Ectodermal cell (in vitro differentiated cells): ENCODE results near the gene GMCL1.
A peak's percentile ranks its signal among the peaks of the same experiment; 100 is the strongest.

Experiments
- H3K27ac ChIP-seq: 2 replicates; pipeline ENCODE4 v1.7.0; 2013; ENCODE audit warnings: mild to moderate bottlenecking, low read depth, low read length; ENCODE audit not compliant: insufficient read depth, poor library complexity, severe bottlenecking
- H3K27me3 ChIP-seq: 2 replicates; pipeline ENCODE4 v1.7.0; 2013; ENCODE audit warnings: mild to moderate bottlenecking, low read length; ENCODE audit not compliant: insufficient read depth, control insufficient read depth, poor library complexity, severe bottlenecking
- H3K36me3 ChIP-seq: one replicate; pipeline ENCODE4 v1.7.0; 2013; ENCODE audit warnings: low read length; ENCODE audit not compliant: control insufficient read depth, insufficient read depth
- H3K4me1 ChIP-seq: one replicate; pipeline ENCODE4 v1.7.0; 2013; ENCODE audit warnings: low read length; ENCODE audit not compliant: control insufficient read depth, insufficient read depth
- H3K4me3 ChIP-seq: 2 replicates; pipeline ENCODE4 v1.7.0; 2013; ENCODE audit warnings: low read depth, low read length, control low read depth; ENCODE audit not compliant: insufficient read depth
- H3K9me3 ChIP-seq: 2 replicates; pipeline ENCODE4 v1.7.0; 2013; ENCODE audit warnings: mild to moderate bottlenecking, low read length, moderate library complexity; ENCODE audit not compliant: control insufficient read depth
- WGBS, 2 experiments: methylation state at CpG; one replicate each; pipeline ENCODE4 v1.1.7; 2013; ENCODE audit warnings: missing lambda C conversion rate in 2 of 2; 5-methylcytosine and 5-hydroxymethylcytosine counted together

The GMCL1 gene

GRCh38 chr2:69902213-69902922, 72.9 kb downstream of the GMCL1 start:
- Histone ChIP-seq H3K27me3 (no peaks in the 10 kb centered on the region), H3K36me3 (peaks cover 12% of the 10 kb centered on the region), H3K27ac (no peak overlapping the region), H3K4me3 (no peak overlapping the region), H3K4me1 (no peaks in the 10 kb centered on the region), H3K9me3 (no peaks in the 10 kb centered on the region)
- 91 to 95% methylated on average over 8 of the region's 8 CpGs for WGBS, 2 experiments

GRCh38 chr2:69907216-69907615, 77.8 kb downstream of the GMCL1 start:
- Histone ChIP-seq H3K27me3 (no peaks in the 10 kb centered on the region), H3K27ac (no peak overlapping the region), H3K4me3 (no peak overlapping the region), H3K4me1 (no peaks in the 10 kb centered on the region), H3K36me3 (no peaks in the 10 kb centered on the region), H3K9me3 (no peaks in the 10 kb centered on the region)

- WGBS, 2 experiments = 42 to 43% methylated on average over 1 of the region's 2 CpGs
- no peaks in the 10 kb centered on the region for H3K9me3 ChIP-seq
- peaks cover 6% of the 10 kb centered on the region for H3K4me1 ChIP-seq
- no peak overlapping the region for H3K4me3 ChIP-seq
- H3K27ac ChIP-seq = no peak overlapping the region
- peaks cover 13% of the 10 kb centered on the region for H3K27me3 ChIP-seq
- no peaks in the 10 kb centered on the region for H3K36me3 ChIP-seq
Measured at GRCh38 chr2:69911985-69912563, 82.6 kb downstream of the GMCL1 start.

- Histone ChIP-seq H3K9me3 (no peaks in the 10 kb centered on the region), H3K4me3 (peak overlapping the region; percentile 81), H3K4me1 (peaks cover 6% of the 10 kb centered on the region), H3K27ac (peak overlapping the region; percentile 98), H3K36me3 (no peaks in the 10 kb centered on the region), H3K27me3 (peaks cover 13% of the 10 kb centered on the region)
- WGBS, 2 experiments = 0 to 1% methylated on average over 56 of the region's 56 CpGs
Measured at GRCh38 chr2:69914164-69914949, 84.9 kb downstream of the GMCL1 start.

GRCh38 chr2:69914950-69915945, 85.8 kb downstream of the GMCL1 start, which contains the start of gene MXD1:
TSS of gene MXD1 (plus strand) at chr2:69915109. CDS start at chr2:69915331, 222 bp downstream.
- H3K4me1 ChIP-seq = peaks cover 6% of the 10 kb centered on the region
- H3K36me3 ChIP-seq = no peaks in the 10 kb centered on the region

GRCh38 chr2:69916106-69916505, 86.6 kb downstream of the GMCL1 start:
- H3K27ac ChIP-seq = no peak overlapping the region
- no peaks in the 10 kb centered on the region for H3K36me3 ChIP-seq
- peaks cover 6% of the 10 kb centered on the region for H3K4me1 ChIP-seq
- peaks cover 13% of the 10 kb centered on the region for H3K27me3 ChIP-seq
- no peaks in the 10 kb centered on the region for H3K9me3 ChIP-seq
- H3K4me3 ChIP-seq = peak overlapping the region; percentile 92
- WGBS, 2 experiments = 81 to 94% methylated on average over 2 of the region's 2 CpGs

More at GRCh38 chr2:69914950-69915945, 85.8 kb downstream of the GMCL1 start, which contains the start of gene MXD1:
- H3K27ac ChIP-seq = peak within 1 kb of the TSS; percentile 98
- peaks cover 13% of the 10 kb centered on the region for H3K27me3 ChIP-seq
- WGBS, 2 experiments = 2% methylated on average over 81 of the region's 81 CpGs
- H3K9me3 ChIP-seq = no peaks in the 10 kb centered on the region
- peak within 1 kb of the TSS; percentile 92 for H3K4me3 ChIP-seq

GRCh38 chr2:69917852-69918251, 88.4 kb downstream of the GMCL1 start:
- 77 to 81% methylated on average over 3 of the region's 3 CpGs for WGBS, 2 experiments
- H3K36me3 ChIP-seq = no peaks in the 10 kb centered on the region
- H3K4me3 ChIP-seq = no peak overlapping the region
- peaks cover 6% of the 10 kb centered on the region for H3K4me1 ChIP-seq
- no peaks in the 10 kb centered on the region for H3K9me3 ChIP-seq
- H3K27me3 ChIP-seq = peaks cover 13% of the 10 kb centered on the region
- no peak overlapping the region for H3K27ac ChIP-seq

- H3K4me3 ChIP-seq = no peak overlapping the region
- no peak overlapping the region for H3K27ac ChIP-seq
Measured at GRCh38 chr2:69918401-69918800, 88.9 kb downstream of the GMCL1 start.

GRCh38 chr2:69923116-69923515, 93.7 kb downstream of the GMCL1 start:
- 93% methylated on average over 3 of the region's 3 CpGs for whole genome bisulfite sequencing, 2 experiments
- no peaks in the 10 kb centered on the region for H3K9me3 ChIP-seq
- H3K36me3 ChIP-seq = no peaks in the 10 kb centered on the region

More at GRCh38 chr2:69918401-69918800, 88.9 kb downstream of the GMCL1 start:
- peaks cover 13% of the 10 kb centered on the region for H3K27me3 ChIP-seq
- no peaks in the 10 kb centered on the region for H3K9me3 ChIP-seq
- no peaks in the 10 kb centered on the region for H3K36me3 ChIP-seq
- 31 to 33% methylated on average over 3 of the region's 3 CpGs for WGBS, 2 experiments
- H3K4me1 ChIP-seq = peaks cover 6% of the 10 kb centered on the region

More at GRCh38 chr2:69923116-69923515, 93.7 kb downstream of the GMCL1 start:
- Histone ChIP-seq H3K27ac (no peak overlapping the region), H3K27me3 (no peaks in the 10 kb centered on the region), H3K4me3 (no peak overlapping the region), H3K4me1 (no peaks in the 10 kb centered on the region)
